PFSK-1 (cell line): ENCODE data around the gene TBX1.

Experiments
- FOXP2 ChIP-seq: optimal IDR thresholded peaks from 2 replicates; pipeline ENCODE3; 2011; ENCODE audit warnings: borderline replicate concordance, control low read depth, inconsistent platforms; ENCODE audit not compliant: insufficient read depth; ENCODE audit errors: extremely low read length, extremely low read depth
- POLR2AphosphoS5 ChIP-seq: IDR thresholded peaks from 2 replicates; pipeline ENCODE4 v1.6.1; 2012; ENCODE audit warnings: low read depth, mild to moderate bottlenecking, control low read depth, low read length, moderate library complexity
- SIN3A ChIP-seq: IDR thresholded peaks from 2 replicates; pipeline ENCODE4 v1.6.1; 2012; ENCODE audit warnings: mild to moderate bottlenecking, low read length, moderate library complexity, borderline replicate concordance; ENCODE audit not compliant: insufficient read depth
- TAF1 ChIP-seq: IDR thresholded peaks from 2 replicates; pipeline ENCODE4 v1.6.1; 2012; ENCODE audit warnings: low read length, control low read depth, borderline replicate concordance; ENCODE audit not compliant: insufficient read depth
- TF ChIP-seq, protein P1 (sequence below), 2 experiments: IDR thresholded peaks; 2 replicates each; pipeline versions ENCODE4 v1.6.1 to v1.8.0; 2011 to 2012; ENCODE audit warnings: low read depth in 2 of 2, low read length in 2 of 2, control low read depth in 1 of 2, inconsistent platforms in 1 of 2, mild to moderate bottlenecking in 1 of 2, moderate library complexity in 1 of 2; ENCODE audit not compliant: insufficient read depth in 1 of 2

Gene TBX1

DNA sequence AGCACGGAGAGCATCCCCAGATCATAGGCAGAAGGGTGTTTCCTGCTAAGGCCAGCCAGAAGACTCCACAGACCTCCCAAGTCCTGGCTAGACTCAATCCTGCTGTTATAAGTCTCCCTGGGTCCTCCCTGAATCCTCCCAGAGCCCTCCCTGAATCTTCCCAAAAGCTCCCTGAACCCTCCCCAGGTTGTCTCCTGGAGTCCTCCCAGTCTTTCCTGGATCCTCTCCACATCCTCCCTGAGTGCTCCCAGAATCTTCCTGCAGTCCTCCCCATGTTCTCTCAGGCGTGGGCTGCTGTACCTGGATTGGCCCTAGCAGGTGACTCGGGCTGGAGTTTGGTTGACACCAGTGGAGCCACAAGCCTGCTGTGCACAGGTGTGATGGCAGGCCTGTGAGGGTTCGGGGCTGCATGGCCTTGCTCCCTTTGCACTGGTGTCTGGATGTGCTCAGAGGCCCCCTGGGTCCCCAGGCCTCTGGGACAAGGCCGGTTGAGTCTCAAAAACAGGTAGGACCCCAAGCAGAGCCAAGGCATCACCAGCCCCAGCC, 25.7 kb upstream of the TBX1 start:
- TF ChIP-seq POLR2AphosphoS5 = no peak

DNA sequence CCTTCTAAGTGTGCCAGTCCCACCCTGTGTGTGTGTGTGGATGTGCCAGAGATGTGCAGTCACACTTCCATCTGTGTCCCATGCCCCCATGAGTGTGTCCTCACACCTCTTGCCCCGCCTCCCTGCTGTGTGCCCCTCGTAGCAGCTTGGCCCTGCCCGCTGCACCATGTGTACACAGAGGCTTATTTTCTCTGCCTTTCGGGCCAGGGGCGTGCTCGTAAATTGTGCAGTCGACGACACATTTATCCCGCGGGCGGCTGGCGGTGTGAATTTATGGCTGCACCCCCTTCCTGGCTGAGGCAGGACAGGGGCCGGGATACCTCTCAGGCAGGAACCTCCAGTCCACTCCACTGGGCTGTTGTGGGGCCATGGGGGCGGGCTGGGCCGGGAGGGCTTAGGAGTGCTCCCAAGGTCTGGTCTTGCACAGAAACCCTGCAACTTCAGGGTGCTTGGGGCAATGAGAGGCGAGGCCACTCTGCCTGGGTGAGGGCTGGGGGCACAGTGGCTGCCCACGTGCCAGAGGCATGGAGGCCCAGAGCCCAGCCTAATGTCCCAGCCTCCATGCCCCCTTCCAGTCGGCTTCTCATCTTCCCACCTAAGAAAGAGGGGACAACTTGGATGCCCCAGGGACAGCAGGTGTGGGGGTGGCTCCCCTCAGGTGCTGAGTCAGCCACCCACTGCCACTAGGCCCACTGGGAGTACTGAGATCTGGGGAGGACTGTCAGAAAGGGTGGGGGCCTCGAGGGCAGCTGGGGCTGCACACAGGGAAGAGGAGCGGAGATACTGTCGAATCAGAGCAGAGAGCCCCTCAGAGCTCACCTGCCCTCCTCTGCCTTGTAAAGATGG, 24.7 kb upstream of the TBX1 start:
- no peak for TF ChIP-seq POLR2AphosphoS5
- TF ChIP-seq SIN3A = no peak
- TF ChIP-seq FOXP2 = no peak
- TF ChIP-seq, protein P1, sequence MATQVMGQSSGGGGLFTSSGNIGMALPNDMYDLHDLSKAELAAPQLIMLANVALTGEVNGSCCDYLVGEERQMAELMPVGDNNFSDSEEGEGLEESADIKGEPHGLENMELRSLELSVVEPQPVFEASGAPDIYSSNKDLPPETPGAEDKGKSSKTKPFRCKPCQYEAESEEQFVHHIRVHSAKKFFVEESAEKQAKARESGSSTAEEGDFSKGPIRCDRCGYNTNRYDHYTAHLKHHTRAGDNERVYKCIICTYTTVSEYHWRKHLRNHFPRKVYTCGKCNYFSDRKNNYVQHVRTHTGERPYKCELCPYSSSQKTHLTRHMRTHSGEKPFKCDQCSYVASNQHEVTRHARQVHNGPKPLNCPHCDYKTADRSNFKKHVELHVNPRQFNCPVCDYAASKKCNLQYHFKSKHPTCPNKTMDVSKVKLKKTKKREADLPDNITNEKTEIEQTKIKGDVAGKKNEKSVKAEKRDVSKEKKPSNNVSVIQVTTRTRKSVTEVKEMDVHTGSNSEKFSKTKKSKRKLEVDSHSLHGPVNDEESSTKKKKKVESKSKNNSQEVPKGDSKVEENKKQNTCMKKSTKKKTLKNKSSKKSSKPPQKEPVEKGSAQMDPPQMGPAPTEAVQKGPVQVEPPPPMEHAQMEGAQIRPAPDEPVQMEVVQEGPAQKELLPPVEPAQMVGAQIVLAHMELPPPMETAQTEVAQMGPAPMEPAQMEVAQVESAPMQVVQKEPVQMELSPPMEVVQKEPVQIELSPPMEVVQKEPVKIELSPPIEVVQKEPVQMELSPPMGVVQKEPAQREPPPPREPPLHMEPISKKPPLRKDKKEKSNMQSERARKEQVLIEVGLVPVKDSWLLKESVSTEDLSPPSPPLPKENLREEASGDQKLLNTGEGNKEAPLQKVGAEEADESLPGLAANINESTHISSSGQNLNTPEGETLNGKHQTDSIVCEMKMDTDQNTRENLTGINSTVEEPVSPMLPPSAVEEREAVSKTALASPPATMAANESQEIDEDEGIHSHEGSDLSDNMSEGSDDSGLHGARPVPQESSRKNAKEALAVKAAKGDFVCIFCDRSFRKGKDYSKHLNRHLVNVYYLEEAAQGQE (IDR thresholded peaks at IDR 0.05; ENCODE audit: insufficient read depth in 1 of 2, low read depth in 2 of 2, low read length in 2 of 2) = no peak
- no peak for TF ChIP-seq TAF1

DNA sequence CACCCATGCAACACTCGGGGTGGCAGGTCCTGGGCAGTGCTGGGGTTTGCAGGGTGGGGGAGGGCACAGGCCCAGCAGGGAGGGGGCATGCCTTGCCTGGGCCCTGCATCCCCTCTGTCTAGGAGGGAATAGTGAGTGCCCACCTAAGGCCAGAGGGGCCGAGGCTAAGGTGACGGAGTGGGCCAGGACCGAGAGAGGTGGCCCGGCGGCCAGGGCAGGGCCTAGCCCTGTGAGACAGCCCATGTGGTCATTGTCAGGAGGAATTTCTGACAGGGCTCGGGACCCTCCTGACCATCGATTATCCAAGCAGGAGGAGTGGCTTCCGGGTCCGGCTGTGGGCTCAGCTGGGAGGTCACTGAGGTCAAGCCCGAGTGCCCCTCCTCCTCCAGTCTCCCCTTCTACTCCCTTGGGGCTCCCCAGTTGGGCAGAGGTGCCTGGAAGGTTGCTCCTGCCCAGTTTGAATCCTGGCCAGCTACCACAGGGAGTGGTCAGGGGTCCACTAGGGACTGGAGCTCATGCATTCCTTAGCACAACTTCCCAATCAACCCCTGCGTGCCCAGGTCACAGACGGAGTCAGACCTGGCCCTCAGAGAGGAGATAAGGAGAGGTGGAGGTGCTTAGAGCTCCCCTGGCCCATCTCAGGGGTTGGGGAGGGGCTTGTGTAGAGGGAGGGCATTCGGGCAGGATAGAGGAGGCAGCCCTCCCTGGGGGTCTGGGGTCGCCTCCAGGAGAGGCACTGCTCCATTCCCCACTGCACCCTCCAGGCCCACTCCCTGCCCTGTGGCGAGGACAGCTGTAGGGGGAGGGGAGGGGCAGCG, 22.5 kb upstream of the TBX1 start:
- no peak for TF ChIP-seq FOXP2
- TF ChIP-seq SIN3A = no peak
- TF ChIP-seq POLR2AphosphoS5 = no peak
- no peak for TF ChIP-seq TAF1
- TF ChIP-seq, protein P1 (IDR thresholded peaks at IDR 0.05; ENCODE audit: insufficient read depth in 1 of 2, low read depth in 2 of 2, low read length in 2 of 2) = no peak

DNA sequence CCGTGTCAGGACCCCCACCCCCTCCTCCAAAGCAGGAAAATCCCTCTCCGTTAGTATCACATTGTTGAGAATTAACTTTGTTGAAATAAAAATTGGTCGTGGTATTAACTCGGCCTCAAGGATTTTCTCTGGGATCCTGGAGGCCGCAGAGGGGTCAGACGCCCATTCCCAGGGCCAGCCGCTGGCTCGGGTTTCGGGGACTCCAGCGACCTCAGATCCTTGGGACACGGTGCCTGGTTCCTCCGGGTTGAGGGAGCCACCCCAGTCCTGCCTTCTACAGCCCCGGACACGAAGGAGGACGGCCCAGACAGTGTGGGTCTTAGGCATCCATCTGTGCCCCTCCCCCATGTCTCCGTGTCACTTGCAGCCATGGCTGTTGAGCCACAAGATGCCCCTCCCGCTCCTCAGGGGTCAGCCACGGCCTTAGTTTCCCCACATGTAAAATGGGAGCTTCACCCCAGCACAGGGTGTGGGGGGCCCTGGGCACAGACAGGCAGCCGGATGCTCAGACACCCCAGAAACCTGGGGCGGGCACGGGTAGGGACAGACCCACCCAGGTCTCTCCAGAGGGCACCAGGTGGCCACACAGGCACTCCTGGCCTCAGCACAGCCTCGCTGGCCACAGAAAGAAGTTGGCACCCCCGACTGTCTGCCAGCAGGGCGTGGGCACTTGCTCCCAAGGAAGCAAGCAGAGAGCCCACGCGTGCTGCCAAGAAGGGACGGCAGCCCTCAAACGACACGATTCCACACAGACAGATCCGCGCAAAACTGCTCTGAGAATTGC, 21.7 kb upstream of the TBX1 start:
- TF ChIP-seq SIN3A (no peak), POLR2AphosphoS5 (no peak)
- TF ChIP-seq, protein P1 (IDR thresholded peaks at IDR 0.05; ENCODE audit: insufficient read depth in 1 of 2, low read depth in 2 of 2, low read length in 2 of 2) = no peak

DNA sequence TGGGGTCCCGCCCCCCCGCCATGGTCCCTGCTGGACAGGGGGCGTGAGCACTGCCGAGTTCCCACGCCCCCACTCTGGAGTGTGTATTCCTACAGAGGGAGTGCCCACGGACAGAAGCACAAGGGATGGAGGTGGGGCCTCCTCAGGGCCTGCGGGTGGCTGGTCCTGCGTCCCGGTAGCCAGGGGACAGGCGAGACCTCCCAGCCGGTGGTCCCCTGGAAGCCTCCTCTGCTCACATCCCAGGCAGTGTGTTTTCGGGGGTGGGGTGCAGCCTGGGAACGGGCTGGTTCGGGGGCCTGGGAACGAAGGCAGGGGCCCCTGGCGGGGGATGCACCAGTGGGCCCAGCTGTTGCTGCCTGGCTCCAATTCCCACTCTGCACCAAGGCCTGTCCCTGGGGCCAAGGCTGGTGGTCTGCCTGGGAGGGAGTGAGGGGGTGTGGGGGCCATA, 21.1 kb upstream of the TBX1 start:
- no peak for TF ChIP-seq POLR2AphosphoS5
- TF ChIP-seq FOXP2 = no peak
- TF ChIP-seq SIN3A = no peak
- TF ChIP-seq, protein P1 (IDR thresholded peaks at IDR 0.05; ENCODE audit: insufficient read depth in 1 of 2, low read depth in 2 of 2, low read length in 2 of 2) = no peak
- no peak for TF ChIP-seq TAF1
